Ovary (tissue), 3 donors: Measurements from ENCODE around the gene GPC3.

Experiments used
- CTCF ChIP-seq, 3 donors: fragments of 450-650 bp in 2 of 3; fragments of 200-600 bp in 1 of 3; IDR thresholded peaks; one replicate each; pipeline versions ENCODE4 v1.5.1 to v1.8.0; 2016 to 2022; ENCODE audit warnings: antibody characterized with exemption in 3 of 3, mild to moderate bottlenecking in 1 of 3
- EP300 ChIP-seq: sonication (generic); formaldehyde crosslinking; IDR thresholded peaks from one replicate; pipeline ENCODE4 v1.6.1; 2017; ENCODE audit warnings: antibody characterized with exemption
- POLR2A ChIP-seq: fragments of 450-650 bp; IDR thresholded peaks from one replicate; pipeline ENCODE4 v1.6.1; 2017; ENCODE audit warnings: antibody characterized with exemption, mild to moderate bottlenecking, moderate library complexity
- donor health status: DM: no; HTN: no; CAD: no.

GRCh38 chrX:133783274-133783673 is 202.1 kb downstream of the GPC3 start:
- TF ChIP-seq POLR2A (no peak), CTCF (IDR thresholded peaks at IDR 0.05) (no peak), EP300 (no peak)
